ENCODE data around the gene CCL13. TPM values are rescaled to one million over a fixed set of nuclear protein-coding genes. Genes with fewer than 3 reads are reported as not detected.

CCL13 gene
- total and polyA plus RNA-seq, 2 of the 8 experiments (the other 6 are each of a cell fraction or from before 2014, with no cell fraction given) = not detected

DNA sequence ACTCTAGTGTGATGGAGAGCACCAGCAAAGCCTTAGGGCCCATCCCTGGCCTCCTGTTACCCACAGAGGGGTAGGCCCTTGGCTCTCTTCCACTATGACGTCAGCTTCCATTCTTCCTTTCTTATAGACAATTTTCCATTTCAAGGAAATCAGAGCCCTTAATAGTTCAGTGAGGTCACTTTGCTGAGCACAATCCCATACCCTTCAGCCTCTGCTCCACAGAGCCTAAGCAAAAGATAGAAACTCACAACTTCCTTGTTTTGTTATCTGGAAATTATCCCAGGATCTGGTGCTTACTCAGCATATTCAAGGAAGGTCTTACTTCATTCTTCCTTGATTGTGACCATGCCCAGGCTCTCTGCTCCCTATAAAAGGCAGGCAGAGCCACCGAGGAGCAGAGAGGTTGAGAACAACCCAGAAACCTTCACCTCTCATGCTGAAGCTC is 37.2 kb upstream of the CCL13 start, which contains the start of gene CCL8:
Gene CCL8, plus strand, starts transcription at position 397 of the 445 bp plus-strand sequence. CDS start 67 bp downstream, outside the sequence.
- Histone ChIP-seq H3K27ac (ENCODE audit: low read depth, low read length) (no peak within 1 kb of the TSS), H4K8ac (ENCODE audit: extremely low read depth, insufficient read depth, low read length) (no peak within 1 kb of the TSS), H2BK12ac (ENCODE audit: low read depth, low read length) (no peak within 1 kb of the TSS), H3K27me3 (replicated peaks in 1 of 4; ENCODE audit: control insufficient read depth in 3 of 4, extremely low read depth in 1 of 4, insufficient read depth in 3 of 4, low read length in 3 of 4) (no peaks in the 10 kb centered on the region), H2AK5ac (ENCODE audit: low read depth, low read length) (no peak within 1 kb of the TSS), H3K9me3 (ENCODE audit: insufficient read depth in 2 of 2, low read depth in 1 of 2, low read length in 1 of 2) (no peaks in the 10 kb centered on the region), H3K4me1 (replicated peaks in 1 of 4; ENCODE audit: control insufficient read depth in 3 of 4, insufficient read depth in 4 of 4, low read length in 3 of 4) (no peaks in the 10 kb centered on the region), H2BK15ac (ENCODE audit: low read length) (no peak within 1 kb of the TSS), H4K91ac (replicated peaks; ENCODE audit: insufficient read length, low read length) (no peak within 1 kb of the TSS), H2BK5ac (ENCODE audit: low read depth, low read length) (no peak within 1 kb of the TSS), H3K79me1 (ENCODE audit: low read depth, low read length) (no peaks in the 10 kb centered on the region), H3K4ac (replicated peaks; ENCODE audit: insufficient read length, low read depth, low read length) (no peak within 1 kb of the TSS), H2BK20ac (ENCODE audit: low read length) (no peak within 1 kb of the TSS), H3K56ac (replicated peaks; ENCODE audit: insufficient read length, low read depth, low read length) (no peak within 1 kb of the TSS), H4K20me1 (replicated peaks in 1 of 2; ENCODE audit: control insufficient read depth in 1 of 2, insufficient read depth in 2 of 2, low read length in 2 of 2) (peaks cover 0 to 2% of the 10 kb centered on the region in 2 experiments), H3K79me2 (ENCODE audit: control insufficient read depth in 1 of 2, insufficient read depth in 2 of 2, low read length in 2 of 2) (no peaks in the 10 kb centered on the region), H2AFZ (ENCODE audit: low read length) (no peak within 1 kb of the TSS), H3K4me3 (ENCODE audit: extremely low read depth in 1 of 4, insufficient read depth in 2 of 4, low read depth in 3 of 4, low read length in 4 of 4) (no peak within 1 kb of the TSS), H3K23me2 (ENCODE audit: low read depth, low read length) (no peaks in the 10 kb centered on the region), H4K5ac (ENCODE audit: insufficient read length, low read depth, low read length) (no peak within 1 kb of the TSS), H3K36me3 (ENCODE audit: control insufficient read depth in 2 of 4, insufficient read depth in 4 of 4, low read length in 3 of 4) (no peaks in the 10 kb centered on the region), H3K23ac (ENCODE audit: insufficient read length) (no peak within 1 kb of the TSS), H3K18ac (ENCODE audit: extremely low read depth, low read length) (no peak within 1 kb of the TSS), H3K14ac (ENCODE audit: insufficient read length) (no peak within 1 kb of the TSS), H3K9ac (replicated peaks in 1 of 4; ENCODE audit: extremely low read depth in 1 of 4, low read depth in 3 of 4, low read length in 3 of 4) (no peak within 1 kb of the TSS), H3K4me2 (ENCODE audit: insufficient read depth in 1 of 2, low read depth in 2 of 2, low read length in 2 of 2) (no peak within 1 kb of the TSS), H2BK120ac (replicated peaks; ENCODE audit: low read depth, low read length) (no peak within 1 kb of the TSS)
- TF ChIP-seq, protein P1, sequence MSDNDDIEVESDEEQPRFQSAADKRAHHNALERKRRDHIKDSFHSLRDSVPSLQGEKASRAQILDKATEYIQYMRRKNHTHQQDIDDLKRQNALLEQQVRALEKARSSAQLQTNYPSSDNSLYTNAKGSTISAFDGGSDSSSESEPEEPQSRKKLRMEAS (IDR thresholded peaks at IDR 0.05) = no peak
- TF ChIP-seq CEBPB (IDR thresholded peaks at IDR 0.05; ENCODE audit: low read depth, low read length) (no peak), CHD1 (IDR thresholded peaks at IDR 0.05; ENCODE audit: low read depth, low read length) (no peak), BACH1 (IDR thresholded peaks at IDR 0.05; ENCODE audit: low read length) (no peak), RFX5 (IDR thresholded peaks at IDR 0.05; ENCODE audit: borderline replicate concordance, low read depth, low read length) (no peak), SIX5 (IDR thresholded peaks at IDR 0.05; ENCODE audit: low read depth, low read length) (no peak)
- DNase-seq (ENCODE audit: low read depth in 1 of 2, low spot score in 2 of 2) (no peak), FAIRE-seq (no peak)
- POLR2A ChIA-PET (ENCODE audit: partially characterized antibody) = no interaction called here
- 88% methylated on average over 2 of the region's 2 CpGs; no CpG with 5 or more reads in 1 of the 2 experiments for WGBS, 2 experiments (ENCODE audit: extremely low coverage in 1 of 2, insufficient coverage in 1 of 2, insufficient read length in 1 of 2, insufficient replicate concordance in 2 of 2, low coverage in 1 of 2, low lambda C conversion rate in 2 of 2, missing lambda C conversion rate in 1 of 2)
- CTCF ChIA-PET (ENCODE audit: partially characterized antibody) = interaction anchor here (0.5 to 9.9 kb wide), 12 partner anchors 10 to 434 kb away, joined by 3 to 87 read pairs (median 5); partner anchors contain the start of genes CCL1 and CCL13
